ENCODE measurements around the gene GABPB1. TPM values are rescaled to one million over a fixed set of nuclear protein-coding genes. Genes with fewer than 3 reads are reported as not detected.

Gene GABPB1
- total RNA-seq, 3 donors from 2014 or later (not counting 1 experiment from before 2014, with no cell fraction given): 20.8 to 30.8 (median 26.3) TPM

- ATAC-seq (no peak), DNase-seq (no peak)
- H3K27me3 ChIP-seq (ENCODE audit: control insufficient read depth, insufficient read depth, low read length): no peaks in the 10 kb centered on the region
- no peak for TF ChIP-seq CTCF (IDR thresholded peaks at IDR 0.05)
- intact Hi-C loops (cut with micrococcal nuclease): no loop called here
- H3K36me3 Mint-ChIP-seq: no peaks in the 10 kb centered on the region
- H3K4me1 Mint-ChIP-seq: no peaks in the 10 kb centered on the region
- no peak overlapping the region for H3K27ac Mint-ChIP-seq
- no peaks in the 10 kb centered on the region for H3K9me3 ChIP-seq (ENCODE audit: control insufficient read depth, insufficient read depth, low read length)
- H3K27ac ChIP-seq (ENCODE audit: low read length): no peak overlapping the region
- H3K4me1 ChIP-seq (ENCODE audit: control insufficient read depth, insufficient read depth, low read length): no peaks in the 10 kb centered on the region
- H3K4me3 Mint-ChIP-seq: no peak overlapping the region
- no peaks in the 10 kb centered on the region for H3K36me3 ChIP-seq (ENCODE audit: control insufficient read depth, insufficient read depth, low read length)
- H3K4me3 ChIP-seq (ENCODE audit: low read length): no peak overlapping the region
- H3K9me3 Mint-ChIP-seq: no peaks in the 10 kb centered on the region
- no peaks in the 10 kb centered on the region for H3K27me3 Mint-ChIP-seq (ENCODE audit: low read depth in 2 of 2)
Measured at GRCh38 chr15:50231761-50232160, 123.2 kb downstream of the GABPB1 start.

- Mint-ChIP-seq H3K9me3 (no peaks in the 10 kb centered on the region), H3K4me1 (no peaks in the 10 kb centered on the region), H3K36me3 (no peaks in the 10 kb centered on the region), H3K27me3 (ENCODE audit: low read depth in 2 of 2) (no peaks in the 10 kb centered on the region), H3K4me3 (no peak overlapping the region), H3K27ac (no peak overlapping the region)
- Histone ChIP-seq H3K9me3 (ENCODE audit: control insufficient read depth, insufficient read depth, low read length) (no peaks in the 10 kb centered on the region), H3K36me3 (ENCODE audit: control insufficient read depth, insufficient read depth, low read length) (no peaks in the 10 kb centered on the region), H3K27me3 (ENCODE audit: control insufficient read depth, insufficient read depth, low read length) (no peaks in the 10 kb centered on the region), H3K4me3 (ENCODE audit: low read length) (no peak overlapping the region), H3K27ac (ENCODE audit: low read length) (no peak overlapping the region), H3K4me1 (ENCODE audit: control insufficient read depth, insufficient read depth, low read length) (no peaks in the 10 kb centered on the region)
- WGBS (ENCODE audit: insufficient coverage): 66% methylated on average over 2 of the region's 3 CpGs
- no peak for DNase-seq
- intact Hi-C loops (cut with micrococcal nuclease): no loop called here
- no peak for ATAC-seq
- TF ChIP-seq CTCF (IDR thresholded peaks at IDR 0.05): no peak
Measured at GRCh38 chr15:50229336-50229735, 125.7 kb downstream of the GABPB1 start.

- DNase-seq (no peak), ATAC-seq (no peak)
- TF ChIP-seq CTCF (IDR thresholded peaks at IDR 0.05): no peak
- Histone ChIP-seq H3K4me3 (ENCODE audit: low read length) (no peak overlapping the region), H3K36me3 (ENCODE audit: control insufficient read depth, insufficient read depth, low read length) (no peaks in the 10 kb centered on the region), H3K27me3 (ENCODE audit: control insufficient read depth, insufficient read depth, low read length) (no peaks in the 10 kb centered on the region), H3K27ac (ENCODE audit: low read length) (no peak overlapping the region), H3K9me3 (ENCODE audit: control insufficient read depth, insufficient read depth, low read length) (no peaks in the 10 kb centered on the region), H3K4me1 (ENCODE audit: control insufficient read depth, insufficient read depth, low read length) (no peaks in the 10 kb centered on the region)
- no peaks in the 10 kb centered on the region for H3K36me3 Mint-ChIP-seq
- H3K27me3 Mint-ChIP-seq (ENCODE audit: low read depth in 2 of 2): no peaks in the 10 kb centered on the region
- intact Hi-C loops (cut with micrococcal nuclease): no loop called here
- H3K27ac Mint-ChIP-seq: no peak overlapping the region
- 95% methylated on average over 3 of the region's 3 CpGs for WGBS (ENCODE audit: insufficient coverage)
- H3K4me3 Mint-ChIP-seq: no peak overlapping the region
- no peaks in the 10 kb centered on the region for H3K9me3 Mint-ChIP-seq
- no peaks in the 10 kb centered on the region for H3K4me1 Mint-ChIP-seq
Measured at GRCh38 chr15:50228866-50229265, 126.1 kb downstream of the GABPB1 start.

- ATAC-seq: no peak
- H3K4me3 Mint-ChIP-seq: no peak overlapping the region
Measured at GRCh38 chr15:50227076-50227475, 127.9 kb downstream of the GABPB1 start.

More at GRCh38 chr15:50227076-50227475, 127.9 kb downstream of the GABPB1 start:
- Histone ChIP-seq H3K9me3 (ENCODE audit: control insufficient read depth, insufficient read depth, low read length) (no peaks in the 10 kb centered on the region), H3K36me3 (ENCODE audit: control insufficient read depth, insufficient read depth, low read length) (no peaks in the 10 kb centered on the region), H3K27me3 (ENCODE audit: control insufficient read depth, insufficient read depth, low read length) (no peaks in the 10 kb centered on the region), H3K4me3 (ENCODE audit: low read length) (no peak overlapping the region), H3K27ac (ENCODE audit: low read length) (no peak overlapping the region), H3K4me1 (ENCODE audit: control insufficient read depth, insufficient read depth, low read length) (no peaks in the 10 kb centered on the region)
- intact Hi-C loops (cut with micrococcal nuclease): no loop called here
- no peaks in the 10 kb centered on the region for H3K36me3 Mint-ChIP-seq
- H3K27ac Mint-ChIP-seq: no peak overlapping the region
- 94% methylated on average over 5 of the region's 5 CpGs for WGBS (ENCODE audit: insufficient coverage)
- no peak for DNase-seq
- no peak for TF ChIP-seq CTCF (IDR thresholded peaks at IDR 0.05)
- H3K4me1 Mint-ChIP-seq: no peaks in the 10 kb centered on the region
- no peaks in the 10 kb centered on the region for H3K27me3 Mint-ChIP-seq (ENCODE audit: low read depth in 2 of 2)
- H3K9me3 Mint-ChIP-seq: no peaks in the 10 kb centered on the region

Data from natural killer cell (primary cell).